ENCODE data around the gene COL6A3. TPM values are rescaled to one million over a fixed set of nuclear protein-coding genes. Genes with fewer than 3 reads are reported as not detected.

Gene COL6A3
- polyA plus RNA-seq, 1 of the 3 experiments (the other 2 are of a cell fraction) = 18.5 TPM

DNA sequence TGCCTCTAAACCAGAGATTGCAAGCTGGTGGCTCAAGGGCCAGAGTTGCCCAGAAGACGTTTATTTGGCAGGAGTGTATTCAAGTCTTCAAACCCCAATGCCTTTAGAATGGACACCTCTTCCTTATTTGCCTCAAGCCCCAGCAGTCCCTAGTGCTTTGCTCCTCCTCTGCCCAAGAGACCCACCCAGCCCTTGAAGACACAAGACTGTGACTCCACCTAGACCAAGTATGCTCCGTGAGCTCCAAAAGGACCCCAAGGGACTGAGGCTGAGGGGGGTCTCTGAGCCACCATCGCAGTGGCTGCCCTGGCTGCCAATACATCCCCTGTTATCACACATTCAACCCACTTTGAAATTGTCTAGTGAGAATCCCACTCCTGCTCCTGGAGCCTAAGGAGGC lies 99.3 kb downstream of the COL6A3 start:
- TF ChIP-seq POLR2AphosphoS5 (IDR thresholded peaks at IDR 0.05; ENCODE audit: low read depth, low read length) = no peak
- TF ChIP-seq, protein P1, sequence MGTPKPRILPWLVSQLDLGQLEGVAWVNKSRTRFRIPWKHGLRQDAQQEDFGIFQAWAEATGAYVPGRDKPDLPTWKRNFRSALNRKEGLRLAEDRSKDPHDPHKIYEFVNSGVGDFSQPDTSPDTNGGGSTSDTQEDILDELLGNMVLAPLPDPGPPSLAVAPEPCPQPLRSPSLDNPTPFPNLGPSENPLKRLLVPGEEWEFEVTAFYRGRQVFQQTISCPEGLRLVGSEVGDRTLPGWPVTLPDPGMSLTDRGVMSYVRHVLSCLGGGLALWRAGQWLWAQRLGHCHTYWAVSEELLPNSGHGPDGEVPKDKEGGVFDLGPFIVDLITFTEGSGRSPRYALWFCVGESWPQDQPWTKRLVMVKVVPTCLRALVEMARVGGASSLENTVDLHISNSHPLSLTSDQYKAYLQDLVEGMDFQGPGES (IDR thresholded peaks at IDR 0.05; ENCODE audit: low read depth, low read length) = no peak
- no peak for TF ChIP-seq NFIC (IDR thresholded peaks at IDR 0.05; ENCODE audit: borderline replicate concordance)
- TF ChIP-seq, protein P2, sequence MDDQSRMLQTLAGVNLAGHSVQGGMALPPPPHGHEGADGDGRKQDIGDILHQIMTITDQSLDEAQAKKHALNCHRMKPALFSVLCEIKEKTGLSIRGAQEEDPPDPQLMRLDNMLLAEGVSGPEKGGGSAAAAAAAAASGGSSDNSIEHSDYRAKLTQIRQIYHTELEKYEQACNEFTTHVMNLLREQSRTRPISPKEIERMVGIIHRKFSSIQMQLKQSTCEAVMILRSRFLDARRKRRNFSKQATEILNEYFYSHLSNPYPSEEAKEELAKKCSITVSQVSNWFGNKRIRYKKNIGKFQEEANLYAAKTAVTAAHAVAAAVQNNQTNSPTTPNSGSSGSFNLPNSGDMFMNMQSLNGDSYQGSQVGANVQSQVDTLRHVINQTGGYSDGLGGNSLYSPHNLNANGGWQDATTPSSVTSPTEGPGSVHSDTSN (IDR thresholded peaks at IDR 0.05) = no peak
- TF ChIP-seq RAD21 (IDR thresholded peaks at IDR 0.05; ENCODE audit: low read length) = no peak
- TF ChIP-seq FOSL2 (IDR thresholded peaks at IDR 0.05; ENCODE audit: borderline replicate concordance, low read depth) = no peak
- no peak for TF ChIP-seq TAF1 (IDR thresholded peaks at IDR 0.05; ENCODE audit: borderline replicate concordance, low read depth, low read length)
- TF ChIP-seq, protein P3, sequence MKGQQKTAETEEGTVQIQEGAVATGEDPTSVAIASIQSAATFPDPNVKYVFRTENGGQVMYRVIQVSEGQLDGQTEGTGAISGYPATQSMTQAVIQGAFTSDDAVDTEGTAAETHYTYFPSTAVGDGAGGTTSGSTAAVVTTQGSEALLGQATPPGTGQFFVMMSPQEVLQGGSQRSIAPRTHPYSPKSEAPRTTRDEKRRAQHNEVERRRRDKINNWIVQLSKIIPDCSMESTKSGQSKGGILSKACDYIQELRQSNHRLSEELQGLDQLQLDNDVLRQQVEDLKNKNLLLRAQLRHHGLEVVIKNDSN (IDR thresholded peaks at IDR 0.05; ENCODE audit: borderline replicate concordance, low read depth) = no peak
- no peak for TF ChIP-seq NRF1 (IDR thresholded peaks at IDR 0.05; ENCODE audit: low read depth, low read length)
- TF ChIP-seq RFX5 (IDR thresholded peaks at IDR 0.05; ENCODE audit: low read length) = no peak
- no peaks in the 10 kb centered on the region for H4K20me1 ChIP-seq (ENCODE audit: insufficient read depth)
- WGBS (ENCODE audit: low lambda C conversion rate) = 62% methylated on average over 3 of the region's 3 CpGs
- no peaks in the 10 kb centered on the region for H3K9me3 ChIP-seq
- peak overlapping the region; percentile 52; the same call in 1 of the 2 replicates for H3K9ac ChIP-seq
- H3K4me3 ChIP-seq (ENCODE audit: low read depth in 2 of 2, low read length in 1 of 2) = no peak overlapping the region
- DNase-seq = no peak
- peak overlapping the region; percentile 46 for H3K4me2 ChIP-seq
- no peaks in the 10 kb centered on the region for H3K79me2 ChIP-seq (ENCODE audit: insufficient read depth)
- no peaks in the 10 kb centered on the region for H3K36me3 ChIP-seq (replicated peaks in 1 of 2; ENCODE audit: control insufficient read depth in 1 of 2, insufficient read depth in 2 of 2, low read length in 1 of 2)
- peaks cover 15 to 23% of the 10 kb centered on the region in 2 experiments for H3K4me1 ChIP-seq (ENCODE audit: control insufficient read depth in 1 of 2, insufficient read depth in 2 of 2, low read depth in 1 of 2, low read length in 1 of 2)
- H3K27ac ChIP-seq (ENCODE audit: low read depth in 2 of 2, low read length in 1 of 2) = peak overlapping the region; percentile 90 to 96
- no peaks in the 10 kb centered on the region for H3K27me3 ChIP-seq (ENCODE audit: insufficient read depth)
- H2AFZ ChIP-seq (ENCODE audit: low read depth) = peak overlapping the region; percentile 48; the same call in 1 of the 2 replicates
- POLR2A ChIA-PET = interaction anchor here (1.2 kb wide), 1 partner anchor 20 kb away, joined by 4 read pairs; no protein-coding TSS in a partner anchor
- peaks cover 11% of the 10 kb centered on the region for H3F3A ChIP-seq (replicated peaks; ENCODE audit: insufficient read depth)
- H3K9me2 ChIP-seq = no peaks in the 10 kb centered on the region
- CTCF ChIA-PET = interaction anchor here (0.9 to 2.9 kb wide), 3 partner anchors 96 to 160 kb away, joined by 3 to 15 read pairs (median 4); no protein-coding TSS in a partner anchor

DNA sequence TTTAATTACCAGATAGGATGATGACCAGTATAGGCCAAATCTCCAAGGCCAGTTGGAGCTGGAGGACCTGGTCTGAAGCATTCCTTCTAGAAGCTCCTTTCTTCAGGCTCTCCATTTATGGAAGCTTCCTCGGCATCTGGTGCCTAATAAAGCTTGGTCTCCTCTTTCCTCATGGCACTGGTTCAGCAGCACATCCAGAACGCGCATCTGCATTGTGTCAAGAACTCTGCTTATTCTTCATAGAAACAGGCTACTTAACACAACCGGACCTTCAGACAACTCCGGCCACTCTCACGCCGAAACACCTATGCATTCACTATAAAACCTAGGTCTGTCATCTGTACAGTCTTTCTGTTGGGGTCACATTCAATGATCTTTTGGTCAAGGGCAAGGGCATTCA lies 99.8 kb downstream of the COL6A3 start:
- Histone ChIP-seq H3K9me2 (no peaks in the 10 kb centered on the region), H3K36me3 (replicated peaks in 1 of 2; ENCODE audit: control insufficient read depth in 1 of 2, insufficient read depth in 2 of 2, low read length in 1 of 2) (no peaks in the 10 kb centered on the region), H3K27ac (ENCODE audit: low read depth in 2 of 2, low read length in 1 of 2) (peak overlapping the region; percentile 90 to 96; a peak in 3 of 4 replicates), H3K27me3 (ENCODE audit: insufficient read depth) (no peaks in the 10 kb centered on the region), H3K79me2 (ENCODE audit: insufficient read depth) (no peaks in the 10 kb centered on the region), H2AFZ (ENCODE audit: low read depth) (no peak overlapping the region), H3K4me3 (ENCODE audit: low read depth in 2 of 2, low read length in 1 of 2) (no peak overlapping the region), H4K20me1 (ENCODE audit: insufficient read depth) (no peaks in the 10 kb centered on the region), H3K9me3 (no peaks in the 10 kb centered on the region), H3K9ac (no peak overlapping the region), H3K4me1 (ENCODE audit: control insufficient read depth in 1 of 2, insufficient read depth in 2 of 2, low read depth in 1 of 2, low read length in 1 of 2) (peaks cover 15 to 23% of the 10 kb centered on the region in 2 experiments), H3K4me2 (no peak overlapping the region), H3F3A (replicated peaks; ENCODE audit: insufficient read depth) (peaks cover 11% of the 10 kb centered on the region)
- WGBS (ENCODE audit: low lambda C conversion rate) = 94% methylated on average over 7 of the region's 7 CpGs
- CTCF ChIA-PET = interaction anchor here (0.9 to 2.9 kb wide), 3 partner anchors 96 to 160 kb away, joined by 3 to 15 read pairs (median 4); no protein-coding TSS in a partner anchor
- DNase-seq = no peak
- POLR2A ChIA-PET = no interaction called here
- TF ChIP-seq EP300 (IDR thresholded peaks at IDR 0.05; ENCODE audit: borderline replicate concordance in 1 of 2, low read depth in 1 of 2, low read length in 1 of 2) = no peak
- no peak for TF ChIP-seq TEAD4 (IDR thresholded peaks at IDR 0.05; ENCODE audit: borderline replicate concordance, insufficient read depth)
- TF ChIP-seq MXI1 (IDR thresholded peaks at IDR 0.05; ENCODE audit: low read depth, low read length) = no peak
- TF ChIP-seq MEF2A (IDR thresholded peaks at IDR 0.05; ENCODE audit: borderline replicate concordance, low read depth) = no peak
- no peak for TF ChIP-seq RXRA (IDR thresholded peaks at IDR 0.05; ENCODE audit: borderline replicate concordance, low read depth)
- TF ChIP-seq, protein P4, sequence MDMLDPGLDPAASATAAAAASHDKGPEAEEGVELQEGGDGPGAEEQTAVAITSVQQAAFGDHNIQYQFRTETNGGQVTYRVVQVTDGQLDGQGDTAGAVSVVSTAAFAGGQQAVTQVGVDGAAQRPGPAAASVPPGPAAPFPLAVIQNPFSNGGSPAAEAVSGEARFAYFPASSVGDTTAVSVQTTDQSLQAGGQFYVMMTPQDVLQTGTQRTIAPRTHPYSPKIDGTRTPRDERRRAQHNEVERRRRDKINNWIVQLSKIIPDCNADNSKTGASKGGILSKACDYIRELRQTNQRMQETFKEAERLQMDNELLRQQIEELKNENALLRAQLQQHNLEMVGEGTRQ (IDR thresholded peaks at IDR 0.05; ENCODE audit: borderline replicate concordance, low read depth, low read length) = no peak
- TF ChIP-seq RAD21 (IDR thresholded peaks at IDR 0.05; ENCODE audit: low read length) = no peak
- TF ChIP-seq ELF1 (IDR thresholded peaks at IDR 0.05) = no peak
- no peak for TF ChIP-seq POLR2AphosphoS5 (IDR thresholded peaks at IDR 0.05; ENCODE audit: low read depth, low read length)
- no peak for TF ChIP-seq JUND (IDR thresholded peaks at IDR 0.05)
- no peak for TF ChIP-seq GATA2 (CRISPR knock-in tag; IDR thresholded peaks at IDR 0.05)
- TF ChIP-seq, protein P1 (IDR thresholded peaks at IDR 0.05; ENCODE audit: low read depth, low read length) = no peak

All from SK-N-SH (cell line).